Measurements from ENCODE around the gene RUNDC3A. TPM values are rescaled to one million over a fixed set of nuclear protein-coding genes. Genes with fewer than 3 reads are reported as not detected.

Gene RUNDC3A
- polyA plus RNA-seq, 1 donor from 2014 or later, result not detected

DNA sequence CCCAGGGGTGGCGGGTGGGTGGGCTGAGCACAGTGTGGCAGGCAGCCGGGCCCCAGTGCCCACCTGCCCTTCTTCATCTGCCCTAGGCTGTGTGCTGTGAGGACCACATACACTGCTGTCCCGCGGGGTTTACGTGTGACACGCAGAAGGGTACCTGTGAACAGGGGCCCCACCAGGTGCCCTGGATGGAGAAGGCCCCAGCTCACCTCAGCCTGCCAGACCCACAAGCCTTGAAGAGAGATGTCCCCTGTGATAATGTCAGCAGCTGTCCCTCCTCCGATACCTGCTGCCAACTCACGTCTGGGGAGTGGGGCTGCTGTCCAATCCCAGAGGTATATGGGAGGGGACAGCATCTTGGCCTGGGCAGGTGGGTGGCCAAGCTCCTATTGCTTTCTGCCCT lies 43.1 kb downstream of the RUNDC3A start:
- H3K27ac Mint-ChIP-seq, result peak overlapping the region in 1 of 3 donors; percentile 73
- H3K9me3 Mint-ChIP-seq, result no peaks in the 10 kb centered on the region
- no peak overlapping the region for H3K4me3 Mint-ChIP-seq
- H3K27me3 Mint-ChIP-seq, result no peaks in the 10 kb centered on the region
- H3K36me3 Mint-ChIP-seq, result no peaks in the 10 kb centered on the region
- peaks cover 13 to 30% (median 21%) of the 10 kb centered on the region in 3 donors for H3K4me1 Mint-ChIP-seq

DNA sequence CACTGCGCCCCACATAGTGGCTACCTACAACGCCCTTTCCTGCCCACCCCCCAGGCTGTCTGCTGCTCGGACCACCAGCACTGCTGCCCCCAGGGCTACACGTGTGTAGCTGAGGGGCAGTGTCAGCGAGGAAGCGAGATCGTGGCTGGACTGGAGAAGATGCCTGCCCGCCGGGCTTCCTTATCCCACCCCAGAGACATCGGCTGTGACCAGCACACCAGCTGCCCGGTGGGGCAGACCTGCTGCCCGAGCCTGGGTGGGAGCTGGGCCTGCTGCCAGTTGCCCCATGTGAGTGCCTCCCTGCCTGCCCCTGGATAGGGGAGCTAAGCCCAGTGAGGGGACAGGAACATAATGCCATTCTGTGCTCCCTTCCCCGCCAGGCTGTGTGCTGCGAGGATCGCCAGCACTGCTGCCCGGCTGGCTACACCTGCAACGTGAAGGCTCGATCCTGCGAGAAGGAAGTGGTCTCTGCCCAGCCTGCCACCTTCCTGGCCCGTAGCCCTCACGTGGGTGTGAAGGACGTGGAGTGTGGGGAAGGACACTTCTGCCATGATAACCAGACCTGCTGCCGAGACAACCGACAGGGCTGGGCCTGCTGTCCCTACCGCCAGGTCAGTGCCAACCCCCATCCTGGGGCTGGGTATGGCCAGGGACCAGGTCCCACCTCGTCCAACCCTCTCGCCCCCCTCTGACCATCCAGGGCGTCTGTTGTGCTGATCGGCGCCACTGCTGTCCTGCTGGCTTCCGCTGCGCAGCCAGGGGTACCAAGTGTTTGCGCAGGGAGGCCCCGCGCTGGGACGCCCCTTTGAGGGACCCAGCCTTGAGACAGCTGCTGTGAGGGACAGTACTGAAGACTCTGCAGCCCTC lies 43.8 kb downstream of the RUNDC3A start:
- Mint-ChIP-seq H3K9me3 (no peaks in the 10 kb centered on the region), H3K4me3 (peak overlapping the region in 3 of 4 donors; percentile 36 to 83 (median 54)), H3K36me3 (no peaks in the 10 kb centered on the region), H3K4me1 (peaks cover 12 to 23% (median 17%) of the 10 kb centered on the region in 3 donors), H3K27me3 (no peaks in the 10 kb centered on the region), H3K27ac (peak overlapping the region in 1 of 3 donors; percentile 73)

DNA sequence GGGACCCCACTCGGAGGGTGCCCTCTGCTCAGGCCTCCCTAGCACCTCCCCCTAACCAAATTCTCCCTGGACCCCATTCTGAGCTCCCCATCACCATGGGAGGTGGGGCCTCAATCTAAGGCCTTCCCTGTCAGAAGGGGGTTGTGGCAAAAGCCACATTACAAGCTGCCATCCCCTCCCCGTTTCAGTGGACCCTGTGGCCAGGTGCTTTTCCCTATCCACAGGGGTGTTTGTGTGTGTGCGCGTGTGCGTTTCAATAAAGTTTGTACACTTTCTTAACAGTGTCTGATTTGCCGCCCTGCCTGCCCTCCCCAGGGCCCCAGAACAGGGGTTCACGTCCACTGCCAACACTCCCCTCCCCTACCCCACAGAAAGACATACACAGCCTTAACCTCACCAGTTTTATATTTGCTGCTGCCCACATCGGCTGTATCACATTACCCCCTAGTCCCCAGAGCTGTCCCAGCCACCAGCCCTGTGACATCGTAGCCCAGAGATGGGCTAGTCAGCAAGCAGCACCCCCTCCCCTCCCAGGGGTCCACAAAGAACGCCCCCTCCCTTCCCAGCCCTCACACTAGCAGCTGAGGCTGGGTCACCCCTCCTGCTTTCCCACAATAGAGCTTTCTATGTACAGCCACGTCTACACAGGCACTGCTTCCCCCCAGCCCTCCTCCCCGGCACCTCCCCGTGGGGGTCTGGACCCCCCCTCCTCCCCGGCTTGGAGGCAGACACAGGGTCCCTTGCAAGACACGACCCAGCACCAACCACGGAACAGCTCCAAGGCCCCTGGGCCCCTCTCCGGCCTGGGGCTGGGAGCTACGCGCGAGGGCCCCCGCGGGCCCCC lies 44.6 kb downstream of the RUNDC3A start:
- Mint-ChIP-seq H3K9me3 (no peaks in the 10 kb centered on the region), H3K4me1 (peaks cover 12 to 19% (median 14%) of the 10 kb centered on the region in 3 donors), H3K4me3 (peak overlapping the region; percentile 36 to 88 (median 69)), H3K36me3 (no peaks in the 10 kb centered on the region), H3K27ac (peak overlapping the region in 1 of 3 donors; percentile 81), H3K27me3 (no peaks in the 10 kb centered on the region)

DNA sequence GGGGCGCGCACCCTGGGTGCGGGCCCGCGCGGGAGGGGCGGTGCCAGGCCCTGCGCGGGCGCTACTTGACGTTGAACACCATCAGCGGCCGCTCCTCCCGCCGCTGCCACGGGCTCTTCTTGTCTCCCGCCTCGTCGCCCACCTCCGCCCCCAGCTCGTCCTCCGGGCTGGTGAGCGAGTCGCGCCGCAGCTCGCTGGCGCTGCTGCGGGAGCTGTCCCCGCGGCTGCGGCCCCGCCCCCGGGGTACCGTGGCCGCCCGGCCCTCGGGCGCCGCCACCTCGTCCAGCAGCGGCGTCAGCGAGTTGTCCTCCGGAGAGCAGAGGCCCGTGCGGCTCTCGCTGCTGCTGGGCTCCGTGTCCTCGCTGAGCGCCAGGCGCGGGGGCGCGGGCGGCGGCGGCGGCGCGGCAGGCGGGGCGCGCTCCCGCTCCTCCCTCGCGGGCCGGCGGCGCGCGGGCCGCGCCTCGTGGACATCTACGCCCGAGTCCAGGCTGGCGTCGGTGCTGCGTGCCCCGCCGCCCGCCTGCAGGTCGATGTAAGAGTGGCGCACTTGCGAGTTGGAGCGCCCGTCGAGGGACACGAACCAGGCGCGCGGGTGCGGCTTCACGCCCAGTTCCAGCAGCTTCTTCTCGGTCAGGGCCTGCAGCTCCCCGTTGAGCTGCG lies 45.4 kb downstream of the RUNDC3A start:
- Mint-ChIP-seq H3K36me3 (no peaks in the 10 kb centered on the region), H3K27ac (no peak overlapping the region), H3K4me3 (peak overlapping the region; percentile 49 to 78 (median 72)), H3K9me3 (no peaks in the 10 kb centered on the region), H3K4me1 (peaks cover 6 to 11% (median 8%) of the 10 kb centered on the region in 3 donors), H3K27me3 (peaks cover 2% of the 10 kb centered on the region)

DNA sequence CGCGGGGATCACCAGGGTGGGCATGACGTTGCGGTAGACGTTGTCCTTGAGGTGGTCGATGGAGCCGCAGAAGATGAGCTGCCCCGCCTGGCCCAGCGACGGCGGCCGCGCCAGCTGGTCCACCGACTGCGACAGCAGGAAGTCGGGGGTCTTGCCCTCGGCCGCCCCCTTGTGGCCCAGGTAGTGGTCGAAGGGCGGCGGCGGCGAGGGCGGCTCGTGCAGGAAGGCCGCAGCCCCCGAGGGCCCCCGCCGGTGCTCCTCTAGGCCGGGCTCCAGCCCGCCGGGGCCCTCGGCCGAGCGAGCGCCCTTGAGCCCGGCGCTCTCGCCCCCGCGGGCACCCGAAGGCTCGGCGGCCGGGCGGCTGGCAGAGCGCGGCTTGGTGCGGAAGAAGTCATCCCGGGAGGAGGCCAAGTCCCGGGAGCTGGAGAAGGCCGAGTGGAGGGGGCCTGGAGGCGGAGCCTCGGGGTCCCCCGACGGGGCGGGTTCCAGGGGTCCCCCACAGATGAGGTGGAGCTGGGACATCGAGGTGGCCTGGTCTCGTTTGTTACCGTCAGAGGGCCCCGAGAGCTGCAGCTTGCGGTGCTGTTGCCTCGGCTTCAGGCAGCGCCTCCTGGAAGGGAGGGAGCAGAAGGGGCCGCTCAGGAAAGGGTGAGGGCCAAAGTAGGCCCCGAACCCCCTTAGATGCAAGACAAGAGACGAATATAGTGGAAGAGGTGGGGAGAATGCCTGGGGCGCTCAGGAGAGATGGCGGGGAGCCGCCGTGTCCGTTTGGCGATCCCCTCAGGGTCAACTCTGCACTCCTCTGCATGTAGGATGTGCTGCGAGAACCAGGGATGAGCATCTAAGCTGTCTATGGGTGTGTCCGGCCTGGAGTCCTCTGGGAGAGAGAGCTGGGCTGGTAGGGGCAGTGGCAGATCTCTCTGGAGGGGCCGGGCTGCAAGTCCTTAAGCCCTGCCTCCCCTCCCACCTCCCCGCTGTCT lies 46.5 kb downstream of the RUNDC3A start:
- H3K9me3 Mint-ChIP-seq, result no peaks in the 10 kb centered on the region
- peak overlapping the region; percentile 78 to 90 (median 81) for H3K4me3 Mint-ChIP-seq

DNA sequence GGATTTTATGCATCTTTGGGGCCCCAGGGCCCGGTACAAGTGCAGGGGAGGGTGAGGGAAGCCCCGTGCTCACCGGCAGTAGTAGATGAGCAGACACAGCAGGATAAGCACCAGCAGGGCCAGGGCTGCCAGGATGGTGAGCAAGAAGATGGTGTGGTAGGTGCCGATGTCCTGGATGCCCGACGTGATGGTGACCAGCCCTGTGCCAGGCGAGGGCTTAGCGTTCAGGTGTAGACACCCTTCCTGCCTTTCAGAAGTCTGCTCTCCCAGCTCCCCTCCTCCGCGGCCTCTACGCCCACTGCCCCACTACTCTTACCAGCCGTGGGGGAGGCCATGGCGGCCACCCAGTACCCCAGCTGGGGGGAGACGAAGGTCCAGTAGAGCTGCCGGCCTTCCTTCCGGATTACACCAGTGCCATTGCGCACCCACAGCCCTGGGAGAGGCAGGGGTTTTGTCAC lies 47.3 kb downstream of the RUNDC3A start:
- peaks cover 5% of the 10 kb centered on the region for H3K27me3 Mint-ChIP-seq
- H3K27ac Mint-ChIP-seq, result no peak overlapping the region
- peaks cover 7 to 12% (median 10%) of the 10 kb centered on the region in 3 donors for H3K4me1 Mint-ChIP-seq
- H3K4me3 Mint-ChIP-seq, result peak overlapping the region in 2 of 4 donors; percentile 78 to 79
- no peaks in the 10 kb centered on the region for H3K9me3 Mint-ChIP-seq
- H3K36me3 Mint-ChIP-seq, result no peaks in the 10 kb centered on the region

More for the DNA sequence above, 46.5 kb downstream of the RUNDC3A start:
- Mint-ChIP-seq H3K27me3 (peaks cover 5% of the 10 kb centered on the region), H3K27ac (no peak overlapping the region), H3K4me1 (peaks cover 9 to 13% (median 11%) of the 10 kb centered on the region in 3 donors), H3K36me3 (no peaks in the 10 kb centered on the region)

DNA sequence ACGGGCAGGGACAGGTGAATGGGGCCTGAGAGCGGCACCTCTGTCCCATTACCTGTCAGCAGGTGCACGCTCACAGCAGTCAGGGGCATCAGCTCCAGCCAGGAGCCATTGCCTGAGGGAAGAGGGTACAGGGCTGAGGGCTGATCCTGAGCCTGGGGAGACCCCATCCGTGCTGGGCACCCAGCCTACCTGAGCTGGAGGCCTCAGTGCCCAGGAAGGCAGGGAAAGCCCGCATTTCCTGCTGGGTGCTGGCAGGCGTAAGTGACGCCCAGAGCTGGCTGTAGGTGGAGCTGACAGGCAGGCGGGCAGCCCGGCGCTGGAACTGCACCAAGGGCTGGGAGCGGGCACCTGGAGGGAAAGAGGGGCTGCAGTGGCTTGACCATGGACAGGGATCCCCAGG lies 47.8 kb downstream of the RUNDC3A start:
- Mint-ChIP-seq H3K27ac (no peak overlapping the region), H3K4me3 (peak overlapping the region; percentile 16 to 78 (median 44)), H3K4me1 (peaks cover 5 to 10% (median 10%) of the 10 kb centered on the region in 3 donors), H3K9me3 (no peaks in the 10 kb centered on the region), H3K27me3 (peaks cover 5% of the 10 kb centered on the region), H3K36me3 (no peaks in the 10 kb centered on the region)

DNA sequence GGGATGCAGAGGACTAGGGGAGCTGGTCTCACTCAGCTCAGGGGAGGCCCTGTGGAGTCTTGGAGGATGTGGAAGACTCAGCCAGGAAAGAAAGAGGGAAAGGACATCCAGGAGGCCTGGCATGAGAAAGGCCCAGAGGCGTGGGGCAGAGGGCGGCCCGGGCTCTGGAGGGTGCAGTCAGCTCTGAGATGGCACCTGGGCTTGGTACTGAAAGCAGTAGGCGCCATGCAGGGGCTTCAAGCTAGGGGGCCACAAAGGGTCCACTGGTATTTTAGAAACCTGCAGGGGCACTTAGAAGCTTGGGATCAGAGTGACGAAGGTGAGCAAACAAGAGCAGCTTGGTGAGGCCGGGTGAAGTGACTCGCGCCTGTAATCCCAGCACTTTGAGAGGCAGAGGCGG lies 49.7 kb downstream of the RUNDC3A start:
- peaks cover 5% of the 10 kb centered on the region for H3K27me3 Mint-ChIP-seq
- H3K4me1 Mint-ChIP-seq, result peaks cover 5 to 8% (median 7%) of the 10 kb centered on the region in 3 donors
- no peaks in the 10 kb centered on the region for H3K36me3 Mint-ChIP-seq
- no peak overlapping the region for H3K4me3 Mint-ChIP-seq
- no peak overlapping the region for H3K27ac Mint-ChIP-seq
- no peaks in the 10 kb centered on the region for H3K9me3 Mint-ChIP-seq

DNA sequence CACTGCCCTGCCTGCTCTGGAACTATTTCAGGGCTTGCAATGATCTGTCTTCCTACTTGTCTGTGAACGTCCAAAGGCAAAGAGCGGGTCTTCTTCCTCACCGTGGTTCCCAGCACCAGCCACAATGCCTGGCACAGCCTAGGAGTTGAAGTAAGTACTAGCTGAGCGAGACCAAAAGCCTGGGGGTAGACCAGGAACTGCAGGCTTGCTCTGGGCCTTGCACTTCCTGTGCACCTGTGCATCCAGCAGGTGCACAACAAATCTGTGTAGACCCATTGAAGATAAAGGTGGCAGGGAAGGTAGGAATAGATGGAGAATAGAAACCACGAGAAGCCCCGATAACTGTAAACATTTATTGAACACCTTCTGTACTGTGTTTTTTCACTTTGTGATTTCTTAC lies 50.6 kb downstream of the RUNDC3A start:
- H3K4me3 Mint-ChIP-seq, result peak overlapping the region in 3 of 4 donors; percentile 7 to 83 (median 25)
- no peaks in the 10 kb centered on the region for H3K36me3 Mint-ChIP-seq
- H3K27me3 Mint-ChIP-seq, result peaks cover 5% of the 10 kb centered on the region
- H3K4me1 Mint-ChIP-seq, result peaks cover 5 to 8% (median 5%) of the 10 kb centered on the region in 3 donors
- no peaks in the 10 kb centered on the region for H3K9me3 Mint-ChIP-seq
- H3K27ac Mint-ChIP-seq, result no peak overlapping the region

DNA sequence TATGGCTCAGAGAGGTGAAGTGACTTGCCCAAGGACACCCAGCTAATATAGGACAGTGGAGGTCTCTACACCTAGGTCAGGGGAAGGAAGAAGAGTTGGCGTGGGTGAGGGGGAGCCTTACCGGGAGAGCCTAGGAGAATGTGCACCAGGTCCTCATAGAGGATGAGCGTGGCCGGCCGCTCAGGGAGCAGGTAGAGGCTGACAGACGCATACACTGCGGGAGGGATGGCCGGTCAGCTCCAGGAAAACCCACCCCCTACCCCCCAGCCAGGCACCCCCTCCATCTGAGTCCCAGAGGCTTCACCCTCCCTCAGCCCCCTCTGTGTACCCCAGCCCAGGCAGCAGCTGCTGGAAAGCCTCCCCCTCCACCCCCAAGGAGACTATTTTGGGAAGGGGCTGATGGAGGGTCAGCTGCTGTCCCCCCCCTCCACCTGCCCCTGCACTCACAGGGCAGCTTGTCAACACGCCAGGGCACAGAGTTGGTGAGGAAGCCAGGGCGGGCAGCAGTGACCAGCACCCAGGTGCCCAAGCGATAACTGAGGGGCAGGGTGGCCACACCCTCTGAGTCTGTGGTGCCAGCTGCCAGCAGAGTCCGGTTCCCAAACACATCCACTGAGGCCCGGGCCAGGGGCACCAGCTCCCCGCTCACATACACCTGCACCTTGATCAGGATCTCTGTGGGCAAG lies 51.2 kb downstream of the RUNDC3A start:
- H3K9me3 Mint-ChIP-seq, result no peaks in the 10 kb centered on the region
- peak overlapping the region in 3 of 4 donors; percentile 3 to 25 (median 7) for H3K4me3 Mint-ChIP-seq
- peaks cover 5% of the 10 kb centered on the region for H3K27me3 Mint-ChIP-seq
- peaks cover 5 to 8% (median 5%) of the 10 kb centered on the region in 3 donors for H3K4me1 Mint-ChIP-seq
- no peaks in the 10 kb centered on the region for H3K36me3 Mint-ChIP-seq
- H3K27ac Mint-ChIP-seq, result no peak overlapping the region

DNA sequence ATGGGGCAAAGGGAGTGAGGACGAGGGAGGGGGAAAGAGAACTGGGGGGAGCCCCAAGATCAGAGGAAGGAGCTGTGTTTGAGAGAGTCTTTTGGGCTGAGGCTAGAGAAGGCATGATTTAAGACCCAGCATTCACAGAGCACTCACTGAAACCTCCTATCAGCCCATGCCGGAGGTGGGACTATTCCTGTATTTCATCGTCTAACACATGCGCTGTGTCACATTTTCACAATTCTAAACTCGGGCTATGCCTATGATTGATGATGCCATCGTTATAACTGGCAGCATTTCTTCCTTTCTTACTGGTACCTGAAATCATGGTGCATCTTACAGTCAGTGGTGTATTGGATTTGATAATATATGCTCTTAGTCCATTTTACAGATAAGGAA lies 51.7 kb downstream of the RUNDC3A start:
- Mint-ChIP-seq H3K4me1 (peaks cover 5 to 8% (median 5%) of the 10 kb centered on the region in 3 donors), H3K27me3 (peaks cover 7% of the 10 kb centered on the region), H3K36me3 (no peaks in the 10 kb centered on the region), H3K27ac (no peak overlapping the region), H3K4me3 (peak overlapping the region in 1 of 4 donors; percentile 11), H3K9me3 (no peaks in the 10 kb centered on the region)

DNA sequence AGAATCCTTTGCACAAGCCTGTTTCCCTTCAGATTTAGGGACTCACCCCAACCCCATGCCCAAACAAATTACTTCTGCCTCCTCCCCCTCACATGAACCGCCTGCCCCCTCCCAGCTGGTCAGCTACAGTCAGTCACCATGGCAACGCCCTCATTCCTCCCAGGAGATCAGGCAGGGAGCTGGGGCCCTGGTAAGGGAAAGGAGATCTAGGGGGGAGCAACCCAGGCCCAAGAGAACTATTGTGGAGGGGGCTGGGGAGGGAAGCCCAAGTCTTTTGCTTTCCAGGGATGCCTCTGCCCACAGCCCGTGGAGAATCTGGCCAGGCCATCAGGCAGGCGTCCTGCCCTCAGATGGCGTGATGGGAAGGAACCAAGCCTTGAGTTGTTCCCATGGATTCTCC lies 52.4 kb downstream of the RUNDC3A start:
- Mint-ChIP-seq H3K9me3 (no peaks in the 10 kb centered on the region), H3K36me3 (no peaks in the 10 kb centered on the region), H3K27me3 (peaks cover 11% of the 10 kb centered on the region), H3K27ac (no peak overlapping the region), H3K4me1 (peaks cover 5 to 8% (median 5%) of the 10 kb centered on the region in 3 donors), H3K4me3 (peak overlapping the region in 1 of 4 donors; percentile 67)

All from IgD-negative memory B cell (primary cell).